ENCODE data around the gene HDAC9. TPM values are rescaled to one million over a fixed set of nuclear protein-coding genes. Genes with fewer than 3 reads are reported as not detected.

HDAC9 gene
- total and polyA plus RNA-seq, 2 of the 13 experiments (the other 11 are each of a cell fraction or from before 2014, with no cell fraction given), result 0.05 to 0.07 TPM

DNA sequence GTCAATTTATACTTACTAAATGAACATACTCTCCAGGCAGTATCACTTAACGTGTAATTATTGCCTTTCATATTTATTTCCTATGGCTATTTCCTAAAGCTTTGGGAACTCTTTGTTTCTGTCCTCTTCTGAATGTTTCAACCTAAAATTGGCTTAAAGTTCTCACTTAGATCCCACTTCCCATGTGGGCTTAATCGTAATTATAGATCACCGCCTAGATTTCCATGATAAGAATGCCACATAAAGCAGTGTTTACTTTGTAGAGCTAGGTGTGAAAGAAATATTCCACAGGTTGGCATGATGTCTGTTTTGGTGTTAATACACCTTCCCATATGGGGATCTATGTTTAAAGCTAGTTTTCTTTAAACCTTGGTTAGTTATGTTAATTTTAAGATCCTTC is 1.5 kb downstream of the HDAC9 start (continued):
- TF ChIP-seq ZNF101 (CRISPR knock-in tag; IDR thresholded peaks at IDR 0.05; ENCODE audit: borderline replicate concordance, low read depth) (no peak), ZNF749 (CRISPR knock-in tag; IDR thresholded peaks at IDR 0.05; ENCODE audit: borderline replicate concordance) (no peak), CBX2 (IDR thresholded peaks at IDR 0.05; ENCODE audit: low read depth, low read length) (no peak), CBX2 (CRISPR knock-in tag; IDR thresholded peaks at IDR 0.05; ENCODE audit: low read depth) (no peak), ZFP1 (CRISPR knock-in tag; IDR thresholded peaks at IDR 0.05) (no peak)

DNA sequence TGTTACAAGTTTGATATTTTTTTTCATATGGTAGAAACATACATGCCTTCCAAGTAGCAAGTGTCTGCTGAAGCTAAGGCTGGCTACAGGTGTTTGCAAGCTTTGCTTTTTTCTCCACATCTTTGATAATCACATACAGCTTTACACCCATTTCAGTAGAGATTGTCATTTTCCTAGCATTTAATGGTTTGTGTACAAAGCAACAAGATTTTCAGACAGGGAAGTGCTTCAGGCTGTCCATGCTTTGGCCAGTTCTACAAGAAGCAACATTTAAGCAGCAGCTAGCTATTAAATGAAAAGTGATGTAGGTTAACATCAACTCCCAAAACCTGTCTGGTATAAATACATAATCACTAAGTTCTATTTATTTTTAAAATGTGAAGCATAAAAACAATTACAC is 2.3 kb downstream of the HDAC9 start:
- Histone ChIP-seq H3K4me2 (ENCODE audit: low read depth, low read length) (no peak overlapping the region), H3K27ac (ENCODE audit: extremely low read length, insufficient read depth, low read length) (no peak overlapping the region), H3K27me3 (ENCODE audit: control insufficient read depth in 1 of 2, insufficient read depth in 2 of 2, low read length in 2 of 2) (no peaks in the 10 kb centered on the region), H2AFZ (ENCODE audit: low read length) (no peak overlapping the region), H3K36me3 (replicated peaks in 1 of 2; ENCODE audit: control insufficient read depth in 1 of 2, insufficient read depth in 2 of 2, low read length in 2 of 2) (no peaks in the 10 kb centered on the region), H3K9me3 (ENCODE audit: low read length) (no peaks in the 10 kb centered on the region), H3K4me3 (replicated peaks in 1 of 3; ENCODE audit: insufficient read depth in 1 of 3, low read depth in 2 of 3, low read length in 3 of 3) (no peak overlapping the region), H3K4me1 (ENCODE audit: insufficient read depth, low read length) (no peaks in the 10 kb centered on the region), H3K79me2 (ENCODE audit: insufficient read depth, low read length) (no peaks in the 10 kb centered on the region), H3K9ac (ENCODE audit: insufficient read depth, low read depth, low read length) (no peak overlapping the region), H4K20me1 (ENCODE audit: insufficient read depth, low read length) (no peaks in the 10 kb centered on the region)
- CTCF ChIA-PET (ENCODE audit: low intra/inter-chr PET ratio, low total read pairs), result no interaction called here
- POLR2A ChIA-PET, result no interaction called here
- no TSS peak for BruUV-seq (replicated peaks)
- intact Hi-C loops (cut with micrococcal nuclease; ENCODE audit: unreplicated experiment), result no loop called here
- DNase-seq (ENCODE audit: low spot score), result no peak
- no peak for ATAC-seq
- in situ Hi-C loops (cut with HindIII; ENCODE audit: extremely low pct_ligation_motif_present, low pct_unique_long_range_greater_than_20kb), result no loop called here
- FAIRE-seq, result no peak
- TF ChIP-seq, protein P1, sequence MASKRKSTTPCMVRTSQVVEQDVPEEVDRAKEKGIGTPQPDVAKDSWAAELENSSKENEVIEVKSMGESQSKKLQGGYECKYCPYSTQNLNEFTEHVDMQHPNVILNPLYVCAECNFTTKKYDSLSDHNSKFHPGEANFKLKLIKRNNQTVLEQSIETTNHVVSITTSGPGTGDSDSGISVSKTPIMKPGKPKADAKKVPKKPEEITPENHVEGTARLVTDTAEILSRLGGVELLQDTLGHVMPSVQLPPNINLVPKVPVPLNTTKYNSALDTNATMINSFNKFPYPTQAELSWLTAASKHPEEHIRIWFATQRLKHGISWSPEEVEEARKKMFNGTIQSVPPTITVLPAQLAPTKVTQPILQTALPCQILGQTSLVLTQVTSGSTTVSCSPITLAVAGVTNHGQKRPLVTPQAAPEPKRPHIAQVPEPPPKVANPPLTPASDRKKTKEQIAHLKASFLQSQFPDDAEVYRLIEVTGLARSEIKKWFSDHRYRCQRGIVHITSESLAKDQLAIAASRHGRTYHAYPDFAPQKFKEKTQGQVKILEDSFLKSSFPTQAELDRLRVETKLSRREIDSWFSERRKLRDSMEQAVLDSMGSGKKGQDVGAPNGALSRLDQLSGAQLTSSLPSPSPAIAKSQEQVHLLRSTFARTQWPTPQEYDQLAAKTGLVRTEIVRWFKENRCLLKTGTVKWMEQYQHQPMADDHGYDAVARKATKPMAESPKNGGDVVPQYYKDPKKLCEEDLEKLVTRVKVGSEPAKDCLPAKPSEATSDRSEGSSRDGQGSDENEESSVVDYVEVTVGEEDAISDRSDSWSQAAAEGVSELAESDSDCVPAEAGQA (IDR thresholded peaks at IDR 0.05; ENCODE audit: low read depth), result no peak
- TF ChIP-seq, protein P1 (CRISPR knock-in tag; IDR thresholded peaks at IDR 0.05; ENCODE audit: borderline replicate concordance), result no peak
- TF ChIP-seq ESRRA (CRISPR knock-in tag; IDR thresholded peaks at IDR 0.05; ENCODE audit: low read depth), result no peak
- TF ChIP-seq ZNF7 (CRISPR knock-in tag; IDR thresholded peaks at IDR 0.05), result no peak
- TF ChIP-seq, protein P2, sequence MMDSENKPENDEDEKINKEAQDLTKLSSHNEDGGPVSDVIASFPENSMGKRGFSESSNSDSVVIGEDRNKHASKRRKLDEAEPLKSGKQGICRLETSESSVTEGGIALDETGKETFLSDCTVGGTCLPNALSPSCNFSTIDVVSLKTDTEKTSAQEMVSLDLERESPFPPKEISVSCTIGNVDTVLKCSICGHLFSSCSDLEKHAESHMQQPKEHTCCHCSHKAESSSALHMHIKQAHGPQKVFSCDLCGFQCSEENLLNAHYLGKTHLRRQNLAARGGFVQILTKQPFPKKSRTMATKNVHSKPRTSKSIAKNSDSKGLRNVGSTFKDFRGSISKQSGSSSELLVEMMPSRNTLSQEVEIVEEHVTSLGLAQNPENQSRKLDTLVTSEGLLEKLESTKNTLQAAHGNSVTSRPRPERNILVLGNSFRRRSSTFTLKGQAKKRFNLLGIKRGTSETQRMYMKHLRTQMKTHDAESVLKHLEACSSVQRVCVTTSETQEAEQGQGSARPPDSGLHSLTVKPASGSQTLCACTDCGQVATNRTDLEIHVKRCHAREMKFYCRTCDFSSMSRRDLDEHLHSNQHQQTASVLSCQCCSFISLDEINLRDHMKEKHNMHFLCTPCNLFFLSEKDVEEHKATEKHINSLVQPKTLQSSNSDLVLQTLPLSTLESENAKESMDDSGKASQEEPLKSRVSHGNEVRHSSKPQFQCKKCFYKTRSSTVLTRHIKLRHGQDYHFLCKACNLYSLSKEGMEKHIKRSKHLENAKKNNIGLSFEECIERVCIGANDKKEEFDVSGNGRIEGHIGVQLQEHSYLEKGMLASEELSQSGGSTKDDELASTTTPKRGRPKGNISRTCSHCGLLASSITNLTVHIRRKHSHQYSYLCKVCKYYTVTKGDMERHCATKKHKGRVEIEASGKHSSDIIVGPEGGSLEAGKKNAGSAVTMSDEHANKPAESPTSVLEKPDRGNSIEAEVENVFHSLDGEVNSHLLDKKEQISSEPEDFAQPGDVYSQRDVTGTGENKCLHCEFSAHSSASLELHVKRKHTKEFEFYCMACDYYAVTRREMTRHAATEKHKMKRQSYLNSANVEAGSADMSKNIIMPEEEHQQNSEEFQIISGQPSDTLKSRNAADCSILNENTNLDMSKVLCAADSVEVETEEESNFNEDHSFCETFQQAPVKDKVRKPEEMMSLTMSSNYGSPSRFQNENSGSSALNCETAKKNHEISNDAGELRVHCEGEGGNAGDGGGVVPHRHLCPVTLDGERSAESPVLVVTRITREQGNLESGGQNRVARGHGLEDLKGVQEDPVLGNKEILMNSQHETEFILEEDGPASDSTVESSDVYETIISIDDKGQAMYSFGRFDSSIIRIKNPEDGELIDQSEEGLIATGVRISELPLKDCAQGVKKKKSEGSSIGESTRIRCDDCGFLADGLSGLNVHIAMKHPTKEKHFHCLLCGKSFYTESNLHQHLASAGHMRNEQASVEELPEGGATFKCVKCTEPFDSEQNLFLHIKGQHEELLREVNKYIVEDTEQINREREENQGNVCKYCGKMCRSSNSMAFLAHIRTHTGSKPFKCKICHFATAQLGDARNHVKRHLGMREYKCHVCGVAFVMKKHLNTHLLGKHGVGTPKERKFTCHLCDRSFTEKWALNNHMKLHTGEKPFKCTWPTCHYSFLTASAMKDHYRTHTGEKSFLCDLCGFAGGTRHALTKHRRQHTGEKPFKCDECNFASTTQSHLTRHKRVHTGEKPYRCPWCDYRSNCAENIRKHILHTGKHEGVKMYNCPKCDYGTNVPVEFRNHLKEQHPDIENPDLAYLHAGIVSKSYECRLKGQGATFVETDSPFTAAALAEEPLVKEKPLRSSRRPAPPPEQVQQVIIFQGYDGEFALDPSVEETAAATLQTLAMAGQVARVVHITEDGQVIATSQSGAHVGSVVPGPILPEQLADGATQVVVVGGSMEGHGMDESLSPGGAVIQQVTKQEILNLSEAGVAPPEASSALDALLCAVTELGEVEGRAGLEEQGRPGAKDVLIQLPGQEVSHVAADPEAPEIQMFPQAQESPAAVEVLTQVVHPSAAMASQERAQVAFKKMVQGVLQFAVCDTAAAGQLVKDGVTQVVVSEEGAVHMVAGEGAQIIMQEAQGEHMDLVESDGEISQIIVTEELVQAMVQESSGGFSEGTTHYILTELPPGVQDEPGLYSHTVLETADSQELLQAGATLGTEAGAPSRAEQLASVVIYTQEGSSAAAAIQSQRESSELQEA (CRISPR knock-in tag; IDR thresholded peaks at IDR 0.05; ENCODE audit: not compliant biosample characterization), result no peak
